ENCODE results near the gene ZC3H4. TPM values are rescaled to one million over a fixed set of nuclear protein-coding genes. Genes with fewer than 3 reads are reported as not detected.

ZC3H4 gene
- total and polyA plus RNA-seq, 2 of the 8 experiments (the other 6 are each of a cell fraction or from before 2014, with no cell fraction given), result 6.6 to 92.0 TPM

- no peak overlapping the region for H4K91ac ChIP-seq (replicated peaks; ENCODE audit: insufficient read length, low read length)
- no peaks in the 10 kb centered on the region for H3K9me3 ChIP-seq (ENCODE audit: insufficient read depth in 2 of 2, low read depth in 1 of 2, low read length in 1 of 2)
- 93% methylated on average over 17 of the region's 17 CpGs; no CpG with 5 or more reads in 1 of the 2 experiments for WGBS, 2 experiments (ENCODE audit: extremely low coverage in 1 of 2, insufficient coverage in 1 of 2, insufficient read length in 1 of 2, insufficient replicate concordance in 2 of 2, low coverage in 1 of 2, low lambda C conversion rate in 2 of 2, missing lambda C conversion rate in 1 of 2)
- H2AFZ ChIP-seq (ENCODE audit: low read length), result no peak overlapping the region
- no peaks in the 10 kb centered on the region for H3K79me2 ChIP-seq (ENCODE audit: control insufficient read depth in 1 of 2, insufficient read depth in 2 of 2, low read length in 2 of 2)
- no peak overlapping the region for H2BK15ac ChIP-seq (ENCODE audit: low read length)
- no peaks in the 10 kb centered on the region for H3K4me1 ChIP-seq (replicated peaks in 1 of 4; ENCODE audit: control insufficient read depth in 3 of 4, insufficient read depth in 4 of 4, low read length in 3 of 4)
- H3K18ac ChIP-seq (ENCODE audit: extremely low read depth, low read length), result no peak overlapping the region
- H3K14ac ChIP-seq (ENCODE audit: insufficient read length), result no peak overlapping the region
- no peak overlapping the region for H2BK5ac ChIP-seq (ENCODE audit: low read depth, low read length)
- FAIRE-seq, result no peak
- no peak overlapping the region for H3K4me3 ChIP-seq (ENCODE audit: extremely low read depth in 1 of 4, insufficient read depth in 2 of 4, low read depth in 3 of 4, low read length in 4 of 4)
- no peaks in the 10 kb centered on the region for H3K79me1 ChIP-seq (ENCODE audit: low read depth, low read length)
- no peak overlapping the region for H3K9ac ChIP-seq (replicated peaks in 1 of 4; ENCODE audit: extremely low read depth in 1 of 4, low read depth in 3 of 4, low read length in 3 of 4)
- no peak for DNase-seq (ENCODE audit: low read depth in 1 of 2, low spot score in 2 of 2)
- no peaks in the 10 kb centered on the region; a peak in 1 of 7 replicates for H3K27me3 ChIP-seq (replicated peaks in 1 of 4; ENCODE audit: control insufficient read depth in 3 of 4, extremely low read depth in 1 of 4, insufficient read depth in 3 of 4, low read length in 3 of 4)
- no peak overlapping the region for H3K23ac ChIP-seq (ENCODE audit: insufficient read length)
- H2AK5ac ChIP-seq (ENCODE audit: low read depth, low read length), result no peak overlapping the region
- H3K36me3 ChIP-seq (ENCODE audit: control insufficient read depth in 2 of 4, insufficient read depth in 4 of 4, low read length in 3 of 4), result peaks cover 30 to 81% (median 62%) of the 10 kb centered on the region in 4 experiments
- no peak for TF ChIP-seq HDAC6 (IDR thresholded peaks at IDR 0.05; ENCODE audit: low read depth, low read length)
- TF ChIP-seq BACH1 (IDR thresholded peaks at IDR 0.05; ENCODE audit: low read length), result no peak
- no peak for TF ChIP-seq ATF2 (IDR thresholded peaks at IDR 0.05; ENCODE audit: low read length)
- POLR2A ChIA-PET (ENCODE audit: partially characterized antibody), result interaction anchor here (1.5 to 3.6 kb wide), 2 partner anchors 10 to 25 kb away, joined by 4 to 16 read pairs; no protein-coding TSS in a partner anchor
- H4K20me1 ChIP-seq (replicated peaks in 1 of 2; ENCODE audit: control insufficient read depth in 1 of 2, insufficient read depth in 2 of 2, low read length in 2 of 2), result peaks cover 11 to 13% of the 10 kb centered on the region in 2 experiments
- H2BK20ac ChIP-seq (ENCODE audit: low read length), result no peak overlapping the region
- no peak overlapping the region for H3K56ac ChIP-seq (replicated peaks; ENCODE audit: insufficient read length, low read depth, low read length)
- no peaks in the 10 kb centered on the region for H3K23me2 ChIP-seq (ENCODE audit: low read depth, low read length)
- no peak overlapping the region for H3K4me2 ChIP-seq (ENCODE audit: insufficient read depth in 1 of 2, low read depth in 2 of 2, low read length in 2 of 2)
- no peak overlapping the region for H4K5ac ChIP-seq (ENCODE audit: insufficient read length, low read depth, low read length)
- CTCF ChIA-PET (ENCODE audit: partially characterized antibody), result interaction anchor here (1.2 kb wide), 1 partner anchor 37 kb away, joined by 5 read pairs; no protein-coding TSS in a partner anchor
- no peak overlapping the region for H3K4ac ChIP-seq (replicated peaks; ENCODE audit: insufficient read length, low read depth, low read length)
- H2BK120ac ChIP-seq (replicated peaks; ENCODE audit: low read depth, low read length), result no peak overlapping the region
- no peak overlapping the region for H3K27ac ChIP-seq (ENCODE audit: low read depth, low read length)
- H4K8ac ChIP-seq (ENCODE audit: extremely low read depth, insufficient read depth, low read length), result no peak overlapping the region; the same call in 1 of the 2 replicates
- H2BK12ac ChIP-seq (ENCODE audit: low read depth, low read length), result no peak overlapping the region
Observed at GRCh38 chr19:47086280-47086679, 27.3 kb downstream of the ZC3H4 start.
